GM12878 (cell line): Measurements from ENCODE around the gene MAP3K5. TPM values are rescaled to one million over a fixed set of nuclear protein-coding genes. Genes with fewer than 3 reads are reported as not detected.
A peak's percentile ranks its signal among the peaks of the same experiment; 100 is the strongest.

Source experiments
- MEF2B ChIP-seq: fragments of 450-650 bp; IDR thresholded peaks from 2 replicates; pipeline ENCODE4 v1.6.1; 2018; ENCODE audit warnings: mild to moderate bottlenecking, moderate library complexity; ENCODE audit not compliant: partially characterized antibody, poor library complexity, severe bottlenecking
- NR2C1 ChIP-seq: fragments of 450-650 bp; IDR thresholded peaks from 2 replicates; pipeline ENCODE4 v1.6.1; 2017; ENCODE audit warnings: antibody characterized with exemption, mild to moderate bottlenecking, moderate library complexity
- RELB ChIP-seq: fragments of 450-650 bp; IDR thresholded peaks from 2 replicates; pipeline ENCODE4 v1.6.1; 2017; ENCODE audit warnings: low read depth, mild to moderate bottlenecking, moderate library complexity
- SMC3 ChIP-seq: IDR thresholded peaks from 2 replicates; pipeline ENCODE4 v1.6.1; 2011; ENCODE audit warnings: low read length, improper control_type of control experiment, borderline replicate concordance
- ZBTB4 ChIP-seq: fragments of 450-650 bp; formaldehyde crosslinking; IDR thresholded peaks from 2 replicates; pipeline ENCODE4 v1.4.0; 2022; ENCODE audit warnings: mild to moderate bottlenecking, moderate library complexity
- ZNF207 ChIP-seq: fragments of 450-650 bp; IDR thresholded peaks from 2 replicates; pipeline ENCODE4 v1.6.1; 2014; ENCODE audit warnings: antibody characterized with exemption, mild to moderate bottlenecking, borderline replicate concordance
- polyA plus RNA-seq, 11 experiments: library from polyadenylated mRNA; depleted of rRNA in 4 of 11; unstranded in 6 of 11; stranded (reverse) in 5 of 11; fragments of >200 nt; fragmentation: Nextera tagmentation in 4 of 11; fragmentation: Illumina TruSeq in 1 of 11; extraction: Ambion mirVana in 4 of 11; extraction: Trizol in 1 of 11; gene quantifications; 1 replicate in 1 of 11; 2 replicates in 10 of 11; pipeline versions ENCODE4 v1.2.1 to v1.2.3, GENCODE V29; 2011 to 2016; ENCODE audit warnings: inconsistent platforms in 2 of 11, missing spikeins in 2 of 11, low read depth in 1 of 11
- total RNA-seq, 4 experiments: library from RNA; depleted of rRNA in 3 of 4; stranded (reverse); fragments of >200 nt in 3 of 4; fragmentation: Illumina TruSeq in 1 of 4; extraction: Trizol in 1 of 4; gene quantifications; 2 replicates each; pipeline versions ENCODE4 v1.2.1 to v1.2.3, GENCODE V29; 2013 to 2021

Gene MAP3K5
- total and polyA plus RNA-seq, 10 of the 15 experiments (the other 5 are each of a cell fraction or from before 2014, with no cell fraction given), result 5.4 to 34.3 (median 26.4) TPM

DNA sequence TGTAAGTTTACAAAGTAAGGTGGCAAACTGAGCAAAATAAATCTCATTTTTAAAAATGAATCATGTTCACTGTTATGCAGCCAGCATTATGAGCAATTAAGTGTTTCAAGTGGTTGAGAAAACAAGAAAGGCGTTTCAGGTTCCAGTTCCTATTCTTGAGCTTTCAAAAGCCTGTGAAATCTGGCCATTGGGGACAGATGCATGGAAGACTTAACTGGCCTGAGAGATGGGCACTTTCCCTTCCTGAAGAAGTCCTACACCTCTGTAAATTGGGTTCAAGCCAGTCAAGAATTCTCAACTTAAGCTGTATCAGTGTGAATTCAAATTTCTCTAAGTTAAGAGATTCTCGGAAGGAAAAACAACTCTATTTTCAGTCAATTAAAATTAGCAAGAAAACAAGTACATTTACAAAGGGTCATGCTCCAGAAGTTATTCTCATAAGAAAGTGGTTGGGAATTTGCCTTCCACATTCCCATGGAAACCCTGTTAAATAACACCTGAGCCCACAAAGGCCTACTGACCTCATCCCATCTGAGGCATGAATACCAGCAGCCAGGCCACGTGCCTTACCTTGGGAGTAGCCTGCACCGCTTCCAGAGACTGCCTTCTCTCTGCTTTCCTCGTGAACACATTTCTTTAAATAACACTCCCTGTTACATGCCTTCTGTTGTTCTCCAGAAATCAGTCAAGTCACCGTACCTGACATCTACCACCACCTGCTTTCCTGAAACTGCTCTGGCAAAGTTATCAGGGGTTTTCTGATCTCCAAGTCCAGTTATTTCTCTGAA lies 19.4 kb downstream of the MAP3K5 start (continued):
- TF ChIP-seq MEF2B (peak; percentile 96), RELB (peak; percentile 88), ZBTB4 (no peak), ZNF207 (peak; percentile 80; the same call in 1 of the 2 replicates), NR2C1 (no peak), SMC3 (peak; percentile 17; the same call in 1 of the 2 replicates)
